ENCODE measurements around the gene RNF31. TPM values are rescaled to one million over a fixed set of nuclear protein-coding genes. Genes with fewer than 3 reads are reported as not detected.

RNF31 gene
- total and polyA plus RNA-seq, 2 donors (not counting 3 experiments of a cell fraction or from before 2014, with no cell fraction given): 32.3 to 69.7 TPM

- CTCF ChIA-PET: no interaction called here
- no peaks in the 10 kb centered on the region for H3K9me3 ChIP-seq (replicated peaks; ENCODE audit: control insufficient read depth, insufficient read depth, low read length)
- BruUV-seq (replicated peaks): no TSS peak
- no peak overlapping the region for H3K9ac ChIP-seq (replicated peaks; ENCODE audit: extremely low read depth, insufficient read depth, low read length)
- H3K79me2 ChIP-seq (ENCODE audit: control insufficient read depth, insufficient read depth, low read length): peaks cover 21% of the 10 kb centered on the region
- H3K9me1 ChIP-seq (replicated peaks; ENCODE audit: control insufficient read depth, extremely low read depth, insufficient read depth, low read length): no peaks in the 10 kb centered on the region
- H4K20me1 ChIP-seq (replicated peaks; ENCODE audit: control insufficient read depth, extremely low read depth, insufficient read depth, low read length): no peaks in the 10 kb centered on the region
- TF ChIP-seq GATA2 (IDR thresholded peaks at IDR 0.05; ENCODE audit: insufficient read depth, insufficient read length, low read depth, low read length) (no peak), FOS (IDR thresholded peaks at IDR 0.05; ENCODE audit: borderline replicate concordance, insufficient read depth, low read length) (no peak), MYC (IDR thresholded peaks at IDR 0.05; ENCODE audit: low read depth, low read length) (no peak), POLR2AphosphoS5 (IDR thresholded peaks at IDR 0.05; ENCODE audit: insufficient read depth, low read depth, low read length) (no peak), POLR2A (IDR thresholded peaks at IDR 0.05; ENCODE audit: low read depth, low read length) (no peak), JUN (IDR thresholded peaks at IDR 0.05; ENCODE audit: borderline replicate concordance, insufficient read depth, insufficient read length, low read depth) (no peak), EZH2 (IDR thresholded peaks at IDR 0.05; ENCODE audit: borderline replicate concordance, low read depth, low read length, severe bottlenecking) (no peak)
- peaks cover 6 to 23% of the 10 kb centered on the region in 2 experiments for H3K36me3 ChIP-seq (ENCODE audit: control insufficient read depth in 2 of 2, extremely low read depth in 1 of 2, insufficient read depth in 2 of 2, low read length in 2 of 2)
- dilution Hi-C loops (cut with MboI; ENCODE audit: extremely low pct_ligation_motif_present, low sequenced_read_pairs): no loop called here
- no peak for FAIRE-seq
- POLR2A ChIA-PET: no interaction called here
- peaks cover 19% of the 10 kb centered on the region for H3K4me1 ChIP-seq (ENCODE audit: control insufficient read depth, extremely low read depth, insufficient read depth, low read length)
- intact Hi-C loops (cut with micrococcal nuclease): no loop called here
- no peak overlapping the region for H3K4me3 ChIP-seq (replicated peaks in 1 of 3; ENCODE audit: insufficient read depth in 1 of 3, low read depth in 1 of 3, low read length in 3 of 3)
- no peaks in the 10 kb centered on the region for H3K27me3 ChIP-seq (ENCODE audit: control insufficient read depth in 2 of 2, insufficient read depth in 2 of 2, low read length in 2 of 2)
- peak overlapping the region; percentile 44 for H3K4me2 ChIP-seq (ENCODE audit: insufficient read depth, low read length)
- no peak overlapping the region for H3K27ac ChIP-seq (ENCODE audit: insufficient read depth, low read depth, low read length)
- no peak overlapping the region for H2AFZ ChIP-seq (ENCODE audit: low read depth, low read length)
- no peak for DNase-seq (ENCODE audit: low read depth, low spot score)
These were observed 7.9 kb upstream of the RNF31 start for GRCh38 chr14:24139272-24139934.
